ENCODE measurements around the gene SLC1A7. TPM values are rescaled to one million over a fixed set of nuclear protein-coding genes. Genes with fewer than 3 reads are reported as not detected.

Gene SLC1A7
- total and polyA plus RNA-seq, 2 donors (not counting 1 experiment from before 2014, with no cell fraction given) = 0.10 TPM; not detected in 1

DNA sequence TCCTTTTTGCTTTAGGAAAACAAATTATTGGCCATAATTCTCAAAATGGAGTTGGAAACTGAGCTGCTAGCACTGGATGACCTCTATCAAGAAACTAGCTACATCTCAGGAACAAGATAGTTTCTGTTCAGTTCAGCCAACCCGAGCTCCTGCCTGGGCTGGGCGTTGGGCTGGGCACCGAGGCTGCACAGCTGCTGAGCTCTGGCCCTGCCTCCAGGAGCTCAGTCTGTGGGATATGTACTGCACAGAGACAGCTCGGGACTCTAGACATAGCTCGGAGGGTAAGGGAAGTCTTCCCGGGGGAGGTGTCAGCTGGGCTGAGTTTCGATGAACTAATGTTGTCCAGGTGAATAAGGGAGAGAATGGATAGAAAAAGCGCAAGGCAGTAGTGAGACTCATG lies 24.5 kb upstream of the SLC1A7 start:
- POLR2A ChIA-PET = no interaction called here
- no peaks in the 10 kb centered on the region for H3K9me3 Mint-ChIP-seq (ENCODE audit: insufficient read depth)

DNA sequence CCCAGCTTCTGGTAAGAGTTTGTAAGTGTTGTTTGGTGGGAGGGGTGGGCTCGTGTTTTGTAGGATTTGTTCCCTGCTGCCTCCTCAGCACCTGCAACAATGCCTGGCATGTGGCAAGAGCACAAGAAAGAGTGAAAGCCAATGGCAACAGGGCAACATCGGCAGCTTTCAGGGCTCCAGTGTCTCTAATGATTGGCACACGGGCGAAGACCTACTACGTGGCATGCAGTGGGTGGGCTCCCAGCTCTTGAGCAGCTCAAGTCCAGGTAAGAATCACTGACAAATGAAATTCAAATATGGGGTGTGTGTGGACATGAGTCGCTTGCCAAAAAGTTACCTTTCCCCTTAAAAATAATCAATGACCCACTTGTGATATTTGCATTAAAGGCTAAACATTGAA lies 23.9 kb upstream of the SLC1A7 start:
- no peak overlapping the region for H3K4me3 Mint-ChIP-seq
- CTCF ChIA-PET = interaction anchor here (1.8 kb wide), 1 partner anchor 20 kb away, joined by 3 read pairs; no protein-coding TSS in a partner anchor

More for the DNA sequence above, 24.5 kb upstream of the SLC1A7 start:
- Mint-ChIP-seq H3K27ac (no peak overlapping the region), H3K27me3 (peaks cover 39% of the 10 kb centered on the region), H3K4me1 (no peaks in the 10 kb centered on the region), H3K4me3 (no peak overlapping the region)
- Histone ChIP-seq H3K27me3 (replicated peaks in 1 of 4; ENCODE audit: control extremely low read depth in 1 of 4, control insufficient read depth in 3 of 4, insufficient read depth in 4 of 4, low read length in 3 of 4) (peaks cover 0 to 4% (median 1%) of the 10 kb centered on the region in 4 experiments), H3K79me2 (ENCODE audit: control insufficient read depth, insufficient read depth, low read length) (no peaks in the 10 kb centered on the region), H3K27ac (ENCODE audit: low read length in 2 of 2) (no peak overlapping the region), H3K36me3 (replicated peaks in 1 of 2; ENCODE audit: control extremely low read depth in 1 of 2, control insufficient read depth in 1 of 2, extremely low read depth in 1 of 2, insufficient read depth in 2 of 2, low read length in 1 of 2) (no peaks in the 10 kb centered on the region), H3K4me1 (ENCODE audit: control insufficient read depth in 2 of 2, insufficient read depth in 2 of 2, low read length in 2 of 2) (no peaks in the 10 kb centered on the region), H4K20me1 (ENCODE audit: control insufficient read depth, insufficient read depth, low read length, poor library complexity, severe bottlenecking) (no peaks in the 10 kb centered on the region), H3K4me2 (replicated peaks; ENCODE audit: low read depth, low read length, poor library complexity, severe bottlenecking) (no peak overlapping the region), H3K4me3 (ENCODE audit: control extremely low read depth in 1 of 5, extremely low read depth in 1 of 5, insufficient read depth in 1 of 5, low read depth in 2 of 5, low read length in 4 of 5) (no peak overlapping the region), H3K9me3 (ENCODE audit: control extremely low read depth in 1 of 3, control insufficient read depth in 2 of 3, insufficient read depth in 1 of 3, low read length in 2 of 3) (peaks cover 0 to 2% (median 0%) of the 10 kb centered on the region in 3 donors), H3K9ac (ENCODE audit: low read length) (no peak overlapping the region), H2AFZ (ENCODE audit: insufficient read depth, low read depth, low read length, poor library complexity, severe bottlenecking) (no peak overlapping the region)
- intact Hi-C loops (cut with micrococcal nuclease) = no loop called here
- DNase-seq (no peak), ATAC-seq (ENCODE audit: low read depth) (no peak)
- CTCF ChIA-PET = interaction anchor here (1.8 kb wide), 1 partner anchor 19 kb away, joined by 3 read pairs; no protein-coding TSS in a partner anchor
- TF ChIP-seq, protein P1, sequence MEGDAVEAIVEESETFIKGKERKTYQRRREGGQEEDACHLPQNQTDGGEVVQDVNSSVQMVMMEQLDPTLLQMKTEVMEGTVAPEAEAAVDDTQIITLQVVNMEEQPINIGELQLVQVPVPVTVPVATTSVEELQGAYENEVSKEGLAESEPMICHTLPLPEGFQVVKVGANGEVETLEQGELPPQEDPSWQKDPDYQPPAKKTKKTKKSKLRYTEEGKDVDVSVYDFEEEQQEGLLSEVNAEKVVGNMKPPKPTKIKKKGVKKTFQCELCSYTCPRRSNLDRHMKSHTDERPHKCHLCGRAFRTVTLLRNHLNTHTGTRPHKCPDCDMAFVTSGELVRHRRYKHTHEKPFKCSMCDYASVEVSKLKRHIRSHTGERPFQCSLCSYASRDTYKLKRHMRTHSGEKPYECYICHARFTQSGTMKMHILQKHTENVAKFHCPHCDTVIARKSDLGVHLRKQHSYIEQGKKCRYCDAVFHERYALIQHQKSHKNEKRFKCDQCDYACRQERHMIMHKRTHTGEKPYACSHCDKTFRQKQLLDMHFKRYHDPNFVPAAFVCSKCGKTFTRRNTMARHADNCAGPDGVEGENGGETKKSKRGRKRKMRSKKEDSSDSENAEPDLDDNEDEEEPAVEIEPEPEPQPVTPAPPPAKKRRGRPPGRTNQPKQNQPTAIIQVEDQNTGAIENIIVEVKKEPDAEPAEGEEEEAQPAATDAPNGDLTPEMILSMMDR (IDR thresholded peaks at IDR 0.05) = no peak
- TF ChIP-seq EZH2 (IDR thresholded peaks at IDR 0.05; ENCODE audit: borderline replicate concordance, insufficient read depth, low read depth, low read length, poor library complexity, severe bottlenecking) = no peak
- 92% methylated on average over 8 of the region's 8 CpGs for WGBS (ENCODE audit: insufficient coverage)

More for the DNA sequence above, 23.9 kb upstream of the SLC1A7 start:
- Histone ChIP-seq H3K27me3 (replicated peaks in 1 of 4; ENCODE audit: control extremely low read depth in 1 of 4, control insufficient read depth in 3 of 4, insufficient read depth in 4 of 4, low read length in 3 of 4) (peaks cover 0 to 4% (median 1%) of the 10 kb centered on the region in 4 experiments), H3K36me3 (replicated peaks in 1 of 2; ENCODE audit: control extremely low read depth in 1 of 2, control insufficient read depth in 1 of 2, extremely low read depth in 1 of 2, insufficient read depth in 2 of 2, low read length in 1 of 2) (no peaks in the 10 kb centered on the region), H3K79me2 (ENCODE audit: control insufficient read depth, insufficient read depth, low read length) (no peaks in the 10 kb centered on the region), H3K9me3 (ENCODE audit: control extremely low read depth in 1 of 3, control insufficient read depth in 2 of 3, insufficient read depth in 1 of 3, low read length in 2 of 3) (no peaks in the 10 kb centered on the region), H3K4me1 (ENCODE audit: control insufficient read depth in 2 of 2, insufficient read depth in 2 of 2, low read length in 2 of 2) (no peaks in the 10 kb centered on the region), H3K4me2 (replicated peaks; ENCODE audit: low read depth, low read length, poor library complexity, severe bottlenecking) (no peak overlapping the region), H4K20me1 (ENCODE audit: control insufficient read depth, insufficient read depth, low read length, poor library complexity, severe bottlenecking) (no peaks in the 10 kb centered on the region), H3K9ac (ENCODE audit: low read length) (no peak overlapping the region), H2AFZ (ENCODE audit: insufficient read depth, low read depth, low read length, poor library complexity, severe bottlenecking) (no peak overlapping the region), H3K4me3 (ENCODE audit: control extremely low read depth in 1 of 5, extremely low read depth in 1 of 5, insufficient read depth in 1 of 5, low read depth in 2 of 5, low read length in 4 of 5) (no peak overlapping the region), H3K27ac (ENCODE audit: low read length in 2 of 2) (no peak overlapping the region)
- intact Hi-C loops (cut with micrococcal nuclease) = no loop called here
- Mint-ChIP-seq H3K27ac (no peak overlapping the region), H3K27me3 (peaks cover 39% of the 10 kb centered on the region), H3K9me3 (ENCODE audit: insufficient read depth) (no peaks in the 10 kb centered on the region), H3K4me1 (no peaks in the 10 kb centered on the region)
- no peak for TF ChIP-seq EZH2 (IDR thresholded peaks at IDR 0.05; ENCODE audit: borderline replicate concordance, insufficient read depth, low read depth, low read length, poor library complexity, severe bottlenecking)
- TF ChIP-seq, protein P1 (IDR thresholded peaks at IDR 0.05) = no peak
- no peak for DNase-seq
- POLR2A ChIA-PET = no interaction called here
- ATAC-seq (ENCODE audit: low read depth) = no peak
- 87% methylated on average over 5 of the region's 6 CpGs for WGBS (ENCODE audit: insufficient coverage)
